Activated T-helper 17 cell treated with anti-CD3 and anti-CD28 coated beads, Interleukin-2, amount 50 U/mL, for 72 hours (primary cell): ENCODE data around the gene ATP13A4. TPM values are rescaled to one million over a fixed set of nuclear protein-coding genes. Genes with fewer than 3 reads are reported as not detected.

Experiments used
- ATAC-seq: fragments of 150-1000 bp; cut with Tn5 transposase; replicated peaks from 2 replicates; pipeline ENCODE4 v1.10.0; 2021; ENCODE audit warnings: mild to moderate bottlenecking, moderate library complexity
- H3K27ac Mint-ChIP-seq: one replicate; pipeline ENCODE4 v1.8.0; 2022; ENCODE audit warnings: mixed read lengths
- H3K27me3 Mint-ChIP-seq: one replicate; pipeline ENCODE4 v1.8.0; 2022; ENCODE audit warnings: mixed read lengths
- H3K36me3 Mint-ChIP-seq: one replicate; pipeline ENCODE4 v1.8.0; 2022; ENCODE audit warnings: low read depth, mild to moderate bottlenecking, mixed read lengths
- H3K4me1 Mint-ChIP-seq: one replicate; pipeline ENCODE4 v1.8.0; 2022; ENCODE audit warnings: mixed read lengths
- H3K4me3 Mint-ChIP-seq: one replicate; pipeline ENCODE4 v1.8.0; 2022; ENCODE audit warnings: mild to moderate bottlenecking, mixed read lengths
- H3K9me3 Mint-ChIP-seq: one replicate; pipeline ENCODE4 v1.8.0; 2022; ENCODE audit warnings: mixed read lengths
- total RNA-seq, 2 donors: library from RNA; stranded (reverse); gene quantifications; one replicate each; pipeline ENCODE4 v1.2.3, GENCODE V29; 2022

The ATP13A4 gene
- total RNA-seq, 2 donors from 2014 or later = 2.7 to 3.3 TPM

- ATAC-seq = no peak
- no peak overlapping the region for H3K4me3 Mint-ChIP-seq
- no peak overlapping the region for H3K27ac Mint-ChIP-seq
- H3K36me3 Mint-ChIP-seq = no peaks in the 10 kb centered on the region
- H3K9me3 Mint-ChIP-seq = no peaks in the 10 kb centered on the region
- H3K27me3 Mint-ChIP-seq = peaks cover 18% of the 10 kb centered on the region
- no peaks in the 10 kb centered on the region for H3K4me1 Mint-ChIP-seq
Measured at GRCh38 chr3:193375614-193376013, 179.1 kb downstream of the ATP13A4 start.

- Mint-ChIP-seq H3K4me3 (no peak overlapping the region), H3K4me1 (no peaks in the 10 kb centered on the region), H3K27me3 (peaks cover 13% of the 10 kb centered on the region), H3K9me3 (no peaks in the 10 kb centered on the region), H3K36me3 (no peaks in the 10 kb centered on the region), H3K27ac (no peak overlapping the region)
- ATAC-seq = no peak
Measured at GRCh38 chr3:193372783-193373182, 181.9 kb downstream of the ATP13A4 start.

GRCh38 chr3:193367868-193368267, 186.8 kb downstream of the ATP13A4 start:
- ATAC-seq = no peak
- Mint-ChIP-seq H3K4me1 (no peaks in the 10 kb centered on the region), H3K4me3 (no peak overlapping the region), H3K27me3 (peaks cover 9% of the 10 kb centered on the region), H3K36me3 (no peaks in the 10 kb centered on the region), H3K27ac (no peak overlapping the region), H3K9me3 (no peaks in the 10 kb centered on the region)

- no peaks in the 10 kb centered on the region for H3K36me3 Mint-ChIP-seq
- no peak overlapping the region for H3K27ac Mint-ChIP-seq
- no peaks in the 10 kb centered on the region for H3K4me1 Mint-ChIP-seq
- no peak overlapping the region for H3K4me3 Mint-ChIP-seq
- ATAC-seq = no peak
- peaks cover 10% of the 10 kb centered on the region for H3K27me3 Mint-ChIP-seq
- H3K9me3 Mint-ChIP-seq = no peaks in the 10 kb centered on the region
Measured at GRCh38 chr3:193357291-193357690, 197.4 kb downstream of the ATP13A4 start.

GRCh38 chr3:193354423-193354822, 200.3 kb downstream of the ATP13A4 start:
- H3K36me3 Mint-ChIP-seq = no peaks in the 10 kb centered on the region
- no peak overlapping the region for H3K4me3 Mint-ChIP-seq
- no peaks in the 10 kb centered on the region for H3K9me3 Mint-ChIP-seq
- ATAC-seq = no peak
- H3K27ac Mint-ChIP-seq = no peak overlapping the region
- peaks cover 18% of the 10 kb centered on the region for H3K27me3 Mint-ChIP-seq
- H3K4me1 Mint-ChIP-seq = no peaks in the 10 kb centered on the region

Other genes with a start within 250 kb of the ATP13A4 start
- gene ATP13A5, start 176.1 kb downstream of the ATP13A4 start, total RNA-seq = not detected
- 100 to 1,000 TPM in 1 of 2 donors, 10 to 100 TPM in 1; 98.5 to 112 TPM for gene OPA1, start 38.3 kb upstream of the ATP13A4 start, total RNA-seq